ENCODE measurements around the gene CDC5L. TPM values are rescaled to one million over a fixed set of nuclear protein-coding genes. Genes with fewer than 3 reads are reported as not detected.
"Not testable (repeated sequence)": the region's sequence is repeated elsewhere in the genome, so short reads cannot be mapped to it uniquely, and the experiment has no call there.

Gene CDC5L
- total RNA-seq, 1 donor from 2014 or later: 25.6 TPM

GRCh38 chr6:44341095-44341890 lies 46.2 kb upstream of the CDC5L start:
- Mint-ChIP-seq H3K4me3 (no peak overlapping the region), H3K27me3 (ENCODE audit: low read depth) (peaks cover 54% of the 10 kb centered on the region), H3K4me1 (no peaks in the 10 kb centered on the region), H3K9me3 (no peaks in the 10 kb centered on the region), H3K27ac (no peak overlapping the region), H3K36me3 (no peaks in the 10 kb centered on the region)
- no peak for DNase-seq (ENCODE audit: low spot score in 2 of 2, unreplicated experiment in 2 of 2)
- TF ChIP-seq CTCF (IDR thresholded peaks at IDR 0.05; ENCODE audit: unreplicated experiment): no peak

- Mint-ChIP-seq H3K27me3 (ENCODE audit: low read depth) (peaks cover 47% of the 10 kb centered on the region), H3K36me3 (no peaks in the 10 kb centered on the region), H3K27ac (no peak overlapping the region), H3K4me1 (no peaks in the 10 kb centered on the region), H3K9me3 (no peaks in the 10 kb centered on the region), H3K4me3 (no peak overlapping the region)
- TF ChIP-seq CTCF (IDR thresholded peaks at IDR 0.05; ENCODE audit: unreplicated experiment): no peak
- DNase-seq (ENCODE audit: low spot score in 2 of 2, unreplicated experiment in 2 of 2): no peak
Observed at GRCh38 chr6:44342052-44342451, 45.5 kb upstream of the CDC5L start.

GRCh38 chr6:44342489-44342888 lies 45.0 kb upstream of the CDC5L start, which contains the start of gene SPATS1:
Gene SPATS1, plus strand, starts transcription at chr6:44342650. Its CDS starts 446 bp downstream, at chr6:44343096.
- no peak for DNase-seq (ENCODE audit: low spot score in 2 of 2, unreplicated experiment in 2 of 2)
- no peak within 1 kb of the TSS for H3K27ac Mint-ChIP-seq
- no peak within 1 kb of the TSS for H3K4me3 Mint-ChIP-seq
- no peaks in the 10 kb centered on the region for H3K4me1 Mint-ChIP-seq
- no peaks in the 10 kb centered on the region for H3K9me3 Mint-ChIP-seq
- H3K27me3 Mint-ChIP-seq (ENCODE audit: low read depth): peaks cover 47% of the 10 kb centered on the region
- no peak for TF ChIP-seq CTCF (IDR thresholded peaks at IDR 0.05; ENCODE audit: unreplicated experiment)
- no peaks in the 10 kb centered on the region for H3K36me3 Mint-ChIP-seq

GRCh38 chr6:44346818-44347217 lies 40.7 kb upstream of the CDC5L start:
- H3K4me1 Mint-ChIP-seq; DNase-seq (ENCODE audit: low spot score in 2 of 2, unreplicated experiment in 2 of 2); H3K4me3 Mint-ChIP-seq; H3K27ac Mint-ChIP-seq; H3K36me3 Mint-ChIP-seq; H3K9me3 Mint-ChIP-seq: not testable (repeated sequence)
- peaks cover 41% of the 10 kb centered on the region for H3K27me3 Mint-ChIP-seq (ENCODE audit: low read depth)

- no peak overlapping the region for H3K4me3 Mint-ChIP-seq
- no peak for TF ChIP-seq CTCF (IDR thresholded peaks at IDR 0.05; ENCODE audit: unreplicated experiment)
- H3K27ac Mint-ChIP-seq: no peak overlapping the region
- H3K9me3 Mint-ChIP-seq: no peaks in the 10 kb centered on the region
- no peak for DNase-seq (ENCODE audit: low spot score in 2 of 2, unreplicated experiment in 2 of 2)
- no peaks in the 10 kb centered on the region for H3K36me3 Mint-ChIP-seq
- H3K4me1 Mint-ChIP-seq: no peaks in the 10 kb centered on the region
- peaks cover 10% of the 10 kb centered on the region for H3K27me3 Mint-ChIP-seq (ENCODE audit: low read depth)
Observed at GRCh38 chr6:44349904-44350649, 37.4 kb upstream of the CDC5L start.

- H3K9me3 Mint-ChIP-seq; H3K4me1 Mint-ChIP-seq; DNase-seq (ENCODE audit: low spot score in 2 of 2, unreplicated experiment in 2 of 2); H3K27ac Mint-ChIP-seq; H3K4me3 Mint-ChIP-seq; H3K36me3 Mint-ChIP-seq; H3K27me3 Mint-ChIP-seq (ENCODE audit: low read depth): not testable (repeated sequence)
Observed at GRCh38 chr6:44350650-44350994, 36.9 kb upstream of the CDC5L start.

Measured in mesothelial cell of epicardium (in vitro differentiated cells).